ENCODE data around the gene MICAL3.

DNA sequence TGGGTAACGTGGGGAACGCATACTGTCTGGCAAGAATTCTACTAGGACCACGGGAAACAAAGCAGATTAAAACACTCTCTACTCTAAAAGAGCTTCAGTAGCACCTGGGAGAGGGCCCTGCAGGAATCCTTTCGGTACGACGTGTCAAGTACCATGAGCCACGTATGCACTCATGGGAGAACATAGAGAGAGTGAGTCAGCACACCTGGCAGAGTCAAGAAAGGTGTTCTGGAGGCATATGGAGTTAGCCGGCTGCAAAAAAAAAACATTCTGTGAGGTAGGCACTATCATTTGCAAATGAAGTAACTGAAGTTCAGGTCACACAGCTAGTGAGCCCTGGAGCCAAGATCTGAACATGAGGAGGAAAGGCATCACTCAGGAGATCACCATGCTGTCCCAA lies 179.0 kb downstream of the MICAL3 start:
- TF ChIP-seq, protein P1, sequence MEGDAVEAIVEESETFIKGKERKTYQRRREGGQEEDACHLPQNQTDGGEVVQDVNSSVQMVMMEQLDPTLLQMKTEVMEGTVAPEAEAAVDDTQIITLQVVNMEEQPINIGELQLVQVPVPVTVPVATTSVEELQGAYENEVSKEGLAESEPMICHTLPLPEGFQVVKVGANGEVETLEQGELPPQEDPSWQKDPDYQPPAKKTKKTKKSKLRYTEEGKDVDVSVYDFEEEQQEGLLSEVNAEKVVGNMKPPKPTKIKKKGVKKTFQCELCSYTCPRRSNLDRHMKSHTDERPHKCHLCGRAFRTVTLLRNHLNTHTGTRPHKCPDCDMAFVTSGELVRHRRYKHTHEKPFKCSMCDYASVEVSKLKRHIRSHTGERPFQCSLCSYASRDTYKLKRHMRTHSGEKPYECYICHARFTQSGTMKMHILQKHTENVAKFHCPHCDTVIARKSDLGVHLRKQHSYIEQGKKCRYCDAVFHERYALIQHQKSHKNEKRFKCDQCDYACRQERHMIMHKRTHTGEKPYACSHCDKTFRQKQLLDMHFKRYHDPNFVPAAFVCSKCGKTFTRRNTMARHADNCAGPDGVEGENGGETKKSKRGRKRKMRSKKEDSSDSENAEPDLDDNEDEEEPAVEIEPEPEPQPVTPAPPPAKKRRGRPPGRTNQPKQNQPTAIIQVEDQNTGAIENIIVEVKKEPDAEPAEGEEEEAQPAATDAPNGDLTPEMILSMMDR (IDR thresholded peaks at IDR 0.05), result no peak
- TF ChIP-seq RFX5 (IDR thresholded peaks at IDR 0.05) (no peak), SMC3 (IDR thresholded peaks at IDR 0.05) (no peak)
- TF ChIP-seq, protein P2, sequence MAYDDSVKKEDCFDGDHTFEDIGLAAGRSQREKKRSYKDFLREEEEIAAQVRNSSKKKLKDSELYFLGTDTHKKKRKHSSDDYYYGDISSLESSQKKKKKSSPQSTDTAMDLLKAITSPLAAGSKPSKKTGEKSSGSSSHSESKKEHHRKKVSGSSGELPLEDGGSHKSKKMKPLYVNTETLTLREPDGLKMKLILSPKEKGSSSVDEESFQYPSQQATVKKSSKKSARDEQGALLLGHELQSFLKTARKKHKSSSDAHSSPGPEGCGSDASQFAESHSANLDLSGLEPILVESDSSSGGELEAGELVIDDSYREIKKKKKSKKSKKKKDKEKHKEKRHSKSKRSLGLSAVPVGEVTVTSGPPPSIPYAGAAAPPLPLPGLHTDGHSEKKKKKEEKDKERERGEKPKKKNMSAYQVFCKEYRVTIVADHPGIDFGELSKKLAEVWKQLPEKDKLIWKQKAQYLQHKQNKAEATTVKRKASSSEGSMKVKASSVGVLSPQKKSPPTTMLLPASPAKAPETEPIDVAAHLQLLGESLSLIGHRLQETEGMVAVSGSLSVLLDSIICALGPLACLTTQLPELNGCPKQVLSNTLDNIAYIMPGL (CRISPR knock-in tag; IDR thresholded peaks at IDR 0.05; ENCODE audit: borderline replicate concordance), result no peak
